HCT116 (cell line): ENCODE results near the gene TMEM79. TPM values are rescaled to one million over a fixed set of nuclear protein-coding genes. Genes with fewer than 3 reads are reported as not detected.

Experiments used
- ATAC-seq: fragments of 200-7000 bp; cut with Tn5 transposase; 2 replicates; pipeline ENCODE4 v1.9.1; 2020; ENCODE audit warnings: mild to moderate bottlenecking, moderate library complexity
- BruUV-seq: library from RNA; stranded (reverse); fragments of 400-500 nt; replicated peaks from 2 replicates; lab custom pipeline; 2021; lab: Mats Ljungman, UMichigan
- CTCF ChIA-PET: fragments of 300-600 bp; sonication (Branson Sonifier 250); formaldehyde crosslinking; loops from one replicate; lab custom pipeline; 2021; ENCODE audit warnings: antibody characterized with exemption; lab: Charles Lee
- POLR2A ChIA-PET: fragments of 300-600, 350-600 bp; sonication (Branson Sonifier 250); formaldehyde crosslinking; loops from one replicate; lab custom pipeline; 2021; ENCODE audit warnings: antibody characterized with exemption; lab: Charles Lee
- RAD21 ChIA-PET, 2 experiments: fragments of 300-600 bp; sonication (Branson Sonifier 250); formaldehyde crosslinking; loops; one replicate each; lab custom pipeline; 2023; ENCODE audit warnings: low total read pairs in 2 of 2; ENCODE audit not compliant: uncharacterized antibody in 2 of 2, unreplicated experiment in 2 of 2, low non-redundant PET in 1 of 2; lab: Charles Lee
- DNase-seq: peaks from one replicate; pipeline ENCODE4 v3.0.0-alpha.2; 2010; ENCODE audit warnings: low read depth, low spot score
- H2AFZ ChIP-seq: fragments of 200-600 bp; shearing (Covaris generic), sonication (generic); 2 replicates; pipeline ENCODE4 v1.6.1; 2017; ENCODE audit warnings: low read depth, mixed run types, mixed read lengths, antibody characterized with exemption, low read length; ENCODE audit not compliant: poor library complexity, severe bottlenecking
- H3K27ac ChIP-seq: 2 replicates; pipeline ENCODE4 v1.5.1; 2012; ENCODE audit warnings: low read depth, low read length
- H3K27me3 ChIP-seq: fragments of 200-600 bp; sonication (generic); 2 replicates; pipeline ENCODE4 v1.6.1; 2016; ENCODE audit warnings: mixed run types, low read length, mixed read lengths; ENCODE audit not compliant: insufficient read depth
- H3K36me3 ChIP-seq, 2 experiments: fragments of 200-500 bp in 1 of 2; fragments of 200-600 bp in 1 of 2; sonication (Bioruptor generic) in 1 of 2; sonication (generic) in 1 of 2; 2 replicates each; pipeline versions ENCODE4 v1.5.1 to v1.6.1; 2014 to 2016; ENCODE audit warnings: low read length in 2 of 2, inconsistent platforms in 1 of 2, mixed read lengths in 1 of 2, mixed run types in 1 of 2; ENCODE audit not compliant: insufficient read depth in 2 of 2, control insufficient read depth in 1 of 2
- H3K4me1 ChIP-seq, 2 experiments: fragments of 200-600 bp in 1 of 2; sonication (generic) in 1 of 2; 2 replicates each; pipeline versions ENCODE4 v1.5.1 to v1.6.1; 2012 to 2017; ENCODE audit warnings: low read length in 2 of 2, inconsistent platforms in 1 of 2, mild to moderate bottlenecking in 1 of 2, mixed read lengths in 1 of 2, mixed run types in 1 of 2, moderate library complexity in 1 of 2; ENCODE audit not compliant: insufficient read depth in 2 of 2, control insufficient read depth in 1 of 2
- H3K4me2 ChIP-seq: fragments of 200-600 bp; sonication (generic); 2 replicates; pipeline ENCODE4 v1.6.1; 2017; ENCODE audit warnings: mixed run types, low read length, mixed read lengths
- H3K4me3 ChIP-seq, 2 experiments: fragments of 200-600 bp in 1 of 2; sonication (generic) in 1 of 2; replicated peaks in 1 of 2; 2 replicates each; pipeline ENCODE4 v1.5.1; 2011 to 2016; ENCODE audit warnings: low read length in 2 of 2, control low read depth in 1 of 2, low read depth in 1 of 2, mild to moderate bottlenecking in 1 of 2, mixed read lengths in 1 of 2, mixed run types in 1 of 2
- H3K79me2 ChIP-seq: fragments of 200-600 bp; sonication (generic); 2 replicates; pipeline ENCODE4 v1.6.1; 2017; ENCODE audit warnings: mild to moderate bottlenecking, mixed run types, low read length, moderate library complexity, mixed read lengths; ENCODE audit not compliant: insufficient read depth
- H3K9ac ChIP-seq: fragments of 200-600 bp; sonication (generic); 2 replicates; pipeline ENCODE4 v1.6.1; 2016; ENCODE audit warnings: low read length, mixed read lengths
- H3K9me2 ChIP-seq: fragments of 200-600 bp; sonication (generic), shearing (Covaris generic); 2 replicates; pipeline ENCODE4 v1.6.1; 2017; ENCODE audit warnings: mixed run types, mild to moderate bottlenecking, moderate library complexity; ENCODE audit not compliant: insufficient read depth
- H3K9me3 ChIP-seq, 2 experiments: fragments of 200-500 bp in 1 of 2; fragments of 200-600 bp in 1 of 2; sonication (Bioruptor generic) in 1 of 2; sonication (generic) in 1 of 2; 2 replicates each; pipeline ENCODE4 v1.6.1; 2014 to 2017; ENCODE audit warnings: low read length in 2 of 2, mixed read lengths in 2 of 2, inconsistent platforms in 1 of 2, low read depth in 1 of 2, mild to moderate bottlenecking in 1 of 2, mixed run types in 1 of 2, moderate library complexity in 1 of 2; ENCODE audit not compliant: control insufficient read depth in 1 of 2, insufficient read depth in 1 of 2
- H4K20me1 ChIP-seq: fragments of 200-600 bp; sonication (generic), shearing (Covaris generic); 2 replicates; pipeline ENCODE4 v1.6.1; 2017; ENCODE audit warnings: mixed run types, mild to moderate bottlenecking, moderate library complexity; ENCODE audit not compliant: insufficient read depth
- ATF3 ChIP-seq: IDR thresholded peaks from 2 replicates; pipeline ENCODE4 v1.6.1; 2012
- CBX3 ChIP-seq: IDR thresholded peaks from 2 replicates; pipeline ENCODE4 v1.6.1; 2012; ENCODE audit warnings: low read depth
- CTCF ChIP-seq, 3 experiments: fragments of 200-600 bp in 1 of 3; sonication (generic) in 1 of 3; IDR thresholded peaks in 2 of 3; conservative IDR thresholded peaks in 1 of 3; 2 replicates each; pipeline ENCODE4 v1.5.1; 2012 to 2017; ENCODE audit warnings: low read depth in 2 of 3, low read length in 2 of 3, antibody characterized with exemption in 1 of 3, borderline replicate concordance in 1 of 3, control low read depth in 1 of 3, mild to moderate bottlenecking in 1 of 3, mixed read lengths in 1 of 3, mixed run types in 1 of 3, moderate library complexity in 1 of 3; ENCODE audit not compliant: insufficient read depth in 1 of 3
- ELF1 ChIP-seq: IDR thresholded peaks from 2 replicates; pipeline ENCODE4 v1.6.1; 2012; ENCODE audit warnings: low read depth, borderline replicate concordance
- EZH2 ChIP-seq: fragments of 200-600 bp; sonication (generic); IDR thresholded peaks from 2 replicates; pipeline ENCODE4 v1.6.1; 2017; ENCODE audit warnings: antibody characterized with exemption, mixed run types
- MAX ChIP-seq: IDR thresholded peaks from 2 replicates; pipeline ENCODE4 v1.6.1; 2012
- POLR2AphosphoS5 ChIP-seq: IDR thresholded peaks from 2 replicates; pipeline ENCODE4 v1.6.1; 2011; ENCODE audit warnings: mild to moderate bottlenecking, low read depth, low read length, moderate library complexity
- SP1 ChIP-seq: IDR thresholded peaks from 2 replicates; pipeline ENCODE4 v1.6.1; 2012; ENCODE audit warnings: low read depth
- SRF ChIP-seq: IDR thresholded peaks from 2 replicates; pipeline ENCODE4 v1.6.1; 2012; ENCODE audit warnings: low read depth
- TCF7L2 ChIP-seq: IDR thresholded peaks from 2 replicates; pipeline ENCODE4 v1.7.0; 2011; ENCODE audit warnings: borderline replicate concordance, inconsistent platforms; ENCODE audit not compliant: insufficient read depth, insufficient read length; ENCODE audit errors: extremely low read depth
- ZBTB33 ChIP-seq: IDR thresholded peaks from 2 replicates; pipeline ENCODE4 v1.6.1; 2011; ENCODE audit warnings: mild to moderate bottlenecking, low read length, moderate library complexity; ENCODE audit not compliant: insufficient replicate concordance; ENCODE audit errors: extremely low read depth
- ZFX ChIP-seq: fragments of 450-650 bp; IDR thresholded peaks from 2 replicates; pipeline ENCODE4 v1.6.1; 2017
- ZNF274 ChIP-seq: fragments of 200-500 bp; sonication (Bioruptor generic); IDR thresholded peaks from 2 replicates; pipeline ENCODE4 v1.6.1; 2014; ENCODE audit warnings: mild to moderate bottlenecking, low read depth, low read length, inconsistent platforms
- intact Hi-C: fragments of 100-400 bp; cut with micrococcal nuclease; formaldehyde crosslinking; loops from 2 replicates; pipeline ENCODE4 v1.10.0; 2022
- total RNA-seq: library from RNA; stranded (reverse); gene quantifications from one replicate; pipeline ENCODE4 v1.2.1, GENCODE V29; 2021; ENCODE audit not compliant: unreplicated experiment

TMEM79 gene
- total RNA-seq, 1 experiment from 2014 or later: 6.3 TPM

GRCh38 chr1:156253634-156254033 is 30.5 kb upstream of the TMEM79 start (continued):
- no peak for TF ChIP-seq TCF7L2
- TF ChIP-seq, all 23 proteins: peak for 0

- Histone ChIP-seq H4K20me1 (no peaks in the 10 kb centered on the region), H3K9me2 (no peaks in the 10 kb centered on the region), H3K27me3 (no peaks in the 10 kb centered on the region), H3K4me3 (no peak overlapping the region), H3K79me2 (peaks cover 4% of the 10 kb centered on the region; the same call in 1 of the 2 replicates), H3K4me2 (no peak overlapping the region), H3K36me3 (peaks cover 66 to 68% of the 10 kb centered on the region in 2 experiments), H3K9ac (no peak overlapping the region), H2AFZ (no peak overlapping the region), H3K27ac (no peak overlapping the region), H3K9me3 (no peaks in the 10 kb centered on the region), H3K4me1 (peaks cover 0 to 5% of the 10 kb centered on the region in 2 experiments; a peak in 2 of 4 replicates)
- TF ChIP-seq ZNF274: no peak
- DNase-seq (no peak), ATAC-seq (no peak)
- ChIA-PET CTCF (no interaction called here), RAD21 (no interaction called here), POLR2A (no interaction called here)
- no TSS peak for BruUV-seq
- intact Hi-C loops: no loop called here
These were observed 26.4 kb upstream of the TMEM79 start for GRCh38 chr1:156257711-156258110.

GRCh38 chr1:156258859-156259258 is 25.3 kb upstream of the TMEM79 start:
- ChIA-PET CTCF (no interaction called here), RAD21 (no interaction called here), POLR2A (no interaction called here)
- no peak overlapping the region for H3K9ac ChIP-seq
- no peaks in the 10 kb centered on the region for H3K27me3 ChIP-seq
- BruUV-seq: no TSS peak
- H3K9me3 ChIP-seq: no peaks in the 10 kb centered on the region
- H3K4me2 ChIP-seq: no peak overlapping the region
- DNase-seq: no peak
- no peak overlapping the region for H3K4me3 ChIP-seq
- no peak overlapping the region for H2AFZ ChIP-seq
- H3K36me3 ChIP-seq: peaks cover 65% of the 10 kb centered on the region in 2 experiments
- peaks cover 0 to 16% of the 10 kb centered on the region in 2 experiments; a peak in 2 of 4 replicates for H3K4me1 ChIP-seq
- intact Hi-C loops: no loop called here
- H3K79me2 ChIP-seq: peaks cover 6% of the 10 kb centered on the region; the same call in 1 of the 2 replicates
- ATAC-seq: no peak
- no peaks in the 10 kb centered on the region for H3K9me2 ChIP-seq
- H3K27ac ChIP-seq: no peak overlapping the region
- no peaks in the 10 kb centered on the region; the same call in 1 of the 2 replicates for H4K20me1 ChIP-seq
- TF ChIP-seq CBX3 (no peak), SP1 (no peak), CTCF (IDR thresholded peaks at IDR 0.05 in 2 of 3, conservative IDR thresholded peaks at IDR 0.05 in 1 of 3; ENCODE audit: borderline replicate concordance in 1 of 3, insufficient read depth in 1 of 3, low read depth in 2 of 3, low read length in 2 of 3) (no peak), MAX (no peak), ZBTB33 (no peak), ZFX (no peak), ELF1 (no peak), POLR2AphosphoS5 (no peak), EZH2 (no peak), SRF (no peak), ATF3 (no peak)
